ENCODE results near the gene DESI2.
"Not testable (repeated sequence)": the region's sequence is repeated elsewhere in the genome, so short reads cannot be mapped to it uniquely, and the experiment has no call there.

Gene DESI2

DNA sequence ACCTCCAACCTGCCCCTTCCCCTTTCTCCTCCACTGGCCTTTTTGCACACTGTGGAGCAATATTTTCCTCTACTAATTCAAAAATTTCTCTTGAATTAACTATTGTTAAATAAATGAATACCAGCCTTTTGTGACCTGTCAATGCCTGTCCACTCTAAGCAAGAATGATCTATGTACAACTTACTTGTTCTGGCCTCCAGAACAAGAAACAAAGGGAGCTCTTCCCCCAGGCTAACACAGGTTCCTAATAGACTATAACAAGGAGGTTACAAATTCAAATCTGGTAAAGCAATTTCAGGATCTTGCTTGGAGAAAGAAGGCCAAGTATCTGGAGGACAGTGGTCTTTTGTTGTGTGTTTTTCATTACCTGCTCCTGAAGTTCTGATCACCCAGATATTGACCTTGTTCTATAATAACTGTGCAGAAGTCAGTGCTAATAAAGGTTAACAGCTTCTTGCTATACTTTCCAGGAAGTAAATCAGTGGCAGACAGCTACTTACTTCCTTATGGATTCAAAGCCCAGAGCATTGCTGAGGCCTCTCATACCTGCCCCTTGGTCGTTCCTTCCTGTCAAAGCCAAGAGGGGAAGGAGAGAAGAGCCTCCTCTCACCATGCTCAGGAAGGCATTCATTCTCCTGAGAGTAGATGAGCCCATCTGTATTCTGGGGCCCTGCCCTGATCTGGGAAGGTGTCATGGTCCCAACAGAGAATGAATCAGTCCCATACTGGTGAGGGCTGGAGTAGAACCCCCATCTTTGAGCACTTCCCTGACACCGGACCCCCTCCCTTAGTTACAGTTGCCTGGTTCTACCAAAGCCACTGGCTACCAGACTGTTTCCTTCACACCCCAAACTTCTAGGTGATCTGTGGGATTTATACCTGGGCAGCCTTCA is 56.8 kb downstream of the DESI2 start:
- DNase-seq = no peak

DNA sequence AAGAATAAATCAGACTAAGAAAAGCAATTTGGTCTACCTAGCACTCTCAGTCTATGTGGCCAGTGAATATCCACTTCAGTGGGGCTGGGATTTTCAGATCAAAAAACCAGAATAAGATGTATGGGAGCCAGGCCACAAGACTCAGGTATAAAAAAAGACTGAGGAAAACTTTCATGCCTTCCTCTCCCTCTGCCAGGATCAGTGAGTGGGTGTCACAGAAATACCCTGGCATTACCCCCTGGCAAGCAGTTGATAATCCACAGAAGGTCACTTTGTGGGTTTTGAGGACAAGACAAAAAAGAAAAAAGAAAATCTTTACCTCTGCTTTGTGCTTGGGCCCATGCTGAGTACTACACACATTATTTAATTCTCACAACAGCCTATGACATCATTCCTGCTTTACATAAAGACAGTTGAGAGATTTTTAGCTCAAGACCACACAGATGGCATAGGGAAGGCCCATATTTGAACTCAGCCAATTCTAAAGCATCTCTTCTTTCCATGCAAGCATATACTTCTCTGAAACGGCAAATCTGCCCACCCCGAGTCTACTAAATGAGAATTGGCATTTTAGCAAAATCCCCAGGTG is 57.6 kb downstream of the DESI2 start:
- no peak for DNase-seq

DNA sequence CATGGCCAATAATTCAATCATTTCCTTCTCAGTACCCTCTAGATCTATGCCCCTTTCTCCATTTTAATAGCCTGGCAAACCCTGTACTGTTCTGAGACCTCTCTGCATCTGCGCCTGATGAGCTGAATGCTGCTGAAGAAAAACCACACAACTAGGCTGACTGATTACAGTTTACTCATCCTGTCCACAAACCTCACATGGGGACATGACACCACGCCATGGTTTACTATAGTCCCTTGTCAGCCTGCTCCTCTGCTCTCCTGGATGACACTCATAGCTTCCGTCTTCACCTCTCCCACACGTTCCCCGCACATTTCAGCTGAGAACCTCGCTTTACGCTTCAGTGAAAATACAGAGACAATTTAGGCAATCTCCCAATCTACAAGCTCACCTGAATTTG is 59.7 kb downstream of the DESI2 start:
- DNase-seq = no peak

DNA sequence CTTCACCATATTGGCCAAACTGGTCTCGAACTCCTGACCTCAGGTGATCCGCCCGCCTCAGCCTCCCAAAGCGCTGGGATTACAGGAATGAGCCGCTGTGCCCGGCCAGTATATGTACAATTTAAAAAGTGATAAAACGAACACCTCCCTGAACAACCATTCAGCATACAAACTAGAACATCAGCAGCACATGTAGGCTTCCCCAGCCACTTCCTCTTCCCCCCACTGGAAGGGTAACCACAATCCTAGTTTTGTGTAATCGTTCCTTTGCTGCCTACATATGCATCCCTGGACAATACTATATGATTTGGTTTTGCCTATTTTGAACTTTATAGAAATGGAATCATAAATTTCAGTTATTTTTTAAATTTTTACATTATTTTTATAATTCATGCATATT is 60.4 kb downstream of the DESI2 start:
- DNase-seq = no peak

DNA sequence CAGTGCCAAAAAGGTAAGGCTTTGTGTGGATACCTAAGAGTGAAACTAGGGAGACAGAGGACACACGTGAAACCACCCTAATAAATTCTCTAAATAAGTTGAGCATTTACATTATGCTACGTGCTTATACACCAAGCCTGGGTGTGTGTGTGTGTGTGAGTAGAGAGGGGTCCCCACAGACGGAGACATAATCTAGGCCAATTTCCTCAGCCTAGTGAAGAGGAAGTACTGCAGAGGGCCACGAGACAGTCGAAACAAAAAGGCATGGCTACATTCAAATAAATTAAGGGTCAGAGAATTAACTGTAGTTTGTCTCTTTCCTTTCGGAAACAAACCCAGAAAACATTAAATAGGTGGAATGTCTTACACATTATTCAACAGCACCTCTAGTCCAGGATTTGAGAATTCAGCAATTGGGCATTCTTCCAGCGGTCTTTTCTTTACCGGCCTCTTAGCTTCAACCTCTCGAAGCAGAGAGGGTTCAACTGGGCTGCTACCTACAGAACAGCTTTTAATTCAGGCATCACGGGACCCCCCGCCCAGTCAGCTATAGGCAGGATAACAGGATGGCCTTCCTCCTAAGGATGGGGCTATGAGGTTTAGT is 75.0 kb downstream of the DESI2 start:
- no peak for DNase-seq

DNA sequence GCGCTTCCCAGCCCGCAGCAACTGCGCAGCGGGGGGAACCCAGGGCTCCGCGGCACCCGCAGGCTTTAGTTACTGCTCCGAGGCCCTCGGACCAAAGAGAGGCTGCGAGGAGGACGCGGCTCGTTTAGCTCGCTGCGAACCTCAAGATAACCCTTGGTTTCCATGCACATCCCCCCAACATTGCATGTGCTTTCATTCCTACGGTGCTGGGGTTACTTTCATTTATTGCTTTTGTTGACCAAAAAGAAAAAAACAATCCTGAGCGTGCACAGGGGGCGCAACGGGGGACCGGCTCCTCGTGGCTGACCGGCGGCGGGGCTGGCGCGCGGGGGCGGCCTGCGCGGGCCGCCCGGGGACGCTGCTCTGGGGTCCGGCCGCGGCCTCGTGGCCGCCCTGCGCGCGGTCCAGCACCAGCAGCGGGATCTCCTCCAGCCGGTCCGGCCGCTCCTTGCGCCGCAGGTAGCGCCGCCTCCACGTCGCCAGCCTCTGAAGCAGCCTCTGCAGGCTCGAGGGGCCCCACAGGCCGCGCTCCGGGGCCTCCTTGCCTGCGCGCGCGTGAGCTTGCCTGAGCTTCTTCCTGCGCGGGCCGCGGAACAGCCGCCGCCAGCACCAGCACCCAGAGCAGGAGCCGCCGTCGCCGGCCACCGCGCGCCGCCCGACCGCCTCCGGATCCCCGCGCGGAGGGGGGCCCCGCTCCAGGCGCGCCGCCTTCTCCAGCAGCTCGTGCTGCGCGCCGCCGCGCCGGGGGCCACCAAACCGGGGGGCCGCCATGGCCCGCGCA is 77.4 kb downstream of the DESI2 start:
- no peak for DNase-seq

DNA sequence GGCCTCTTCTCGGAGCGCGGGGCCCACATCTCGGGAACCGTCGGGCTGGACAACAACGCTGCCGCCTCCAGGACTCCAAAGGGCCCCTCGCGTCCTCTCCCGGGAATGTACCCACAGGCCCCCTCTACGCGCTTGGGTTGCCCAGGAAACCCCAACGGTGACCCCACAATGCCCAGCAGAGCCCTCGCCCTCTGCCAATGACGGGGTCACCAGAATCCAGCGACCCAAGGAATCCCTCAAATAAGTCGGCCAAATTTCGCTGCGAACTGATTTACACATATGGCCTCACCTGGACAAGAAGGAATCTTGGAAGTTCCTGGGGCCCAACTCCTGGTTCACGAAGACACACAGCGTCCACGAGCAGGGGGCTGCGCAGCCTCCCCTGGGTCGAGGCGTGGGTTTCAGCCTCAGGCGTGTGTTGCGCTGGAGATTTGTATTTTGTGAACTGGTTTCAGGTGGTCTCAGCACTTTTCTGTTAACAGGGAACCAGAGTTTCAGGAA is 78.1 kb downstream of the DESI2 start:
- no peak for DNase-seq

DNA sequence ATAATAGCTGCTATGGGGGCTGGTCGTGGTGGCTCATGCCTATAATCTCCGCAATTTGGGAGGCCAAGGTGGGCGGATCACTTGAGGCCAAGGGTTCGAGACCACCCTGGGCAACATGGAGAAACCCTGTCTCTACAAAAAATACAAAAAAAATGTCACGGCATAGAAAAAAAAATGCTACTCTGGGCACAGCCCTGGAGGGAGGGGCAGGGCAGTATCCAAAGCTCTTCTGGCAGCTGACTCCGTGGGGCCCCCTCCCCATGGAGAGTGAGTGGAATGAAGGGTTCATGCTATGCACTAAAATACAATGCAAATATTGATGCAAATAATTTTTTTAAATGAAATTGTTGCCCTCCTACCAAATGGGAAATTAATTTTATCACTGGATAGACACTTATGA is 78.7 kb downstream of the DESI2 start:
- no peak for DNase-seq

DNA sequence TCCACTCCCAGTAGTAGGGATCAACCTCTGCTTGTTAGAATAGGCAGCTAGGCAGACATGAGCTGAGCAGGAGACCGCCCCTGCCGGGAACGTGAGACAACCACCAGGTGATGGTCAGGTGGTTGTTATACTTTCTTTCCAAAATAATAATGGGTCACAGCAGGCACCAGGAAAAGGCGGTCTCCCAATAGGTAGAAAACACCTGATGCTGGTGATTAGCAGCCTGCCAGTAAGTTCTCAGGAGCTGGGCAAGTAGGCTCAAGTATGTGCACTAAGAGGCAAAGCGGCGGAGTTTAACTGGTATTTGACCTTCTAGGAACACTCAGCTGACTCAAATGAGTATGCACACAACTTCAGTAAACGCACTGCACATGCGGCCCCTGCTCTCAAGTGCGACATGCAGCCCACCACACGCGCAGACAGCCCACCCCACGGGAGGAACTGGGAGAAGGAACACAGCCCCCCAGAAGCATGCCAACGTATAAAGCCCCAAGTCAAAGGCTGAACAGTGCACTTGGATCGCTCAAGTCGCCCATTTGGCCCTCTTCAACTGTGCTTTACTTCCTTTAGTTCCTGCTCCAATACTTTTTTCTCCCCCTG is 80.0 kb downstream of the DESI2 start:
- DNase-seq = no peak

DNA sequence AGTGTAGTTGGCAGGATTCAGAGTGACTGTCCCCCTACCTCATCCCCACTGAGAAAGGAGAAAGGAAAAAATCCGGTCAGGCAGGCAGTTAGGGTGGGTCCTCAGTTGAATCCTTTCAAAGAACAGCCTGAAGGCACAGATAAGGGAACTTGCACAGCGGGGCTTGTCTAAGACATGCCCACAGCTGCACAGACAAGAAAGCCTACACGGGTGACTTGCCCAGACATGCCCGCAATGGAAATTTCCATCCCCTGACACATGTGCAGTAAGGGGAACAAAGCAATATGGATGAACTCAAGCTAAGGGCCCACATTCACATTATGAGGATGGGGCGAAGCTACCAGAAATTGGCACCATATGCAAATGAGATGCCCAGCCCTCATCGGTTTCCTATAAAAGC is 82.5 kb downstream of the DESI2 start:
- no peak for DNase-seq

DNA sequence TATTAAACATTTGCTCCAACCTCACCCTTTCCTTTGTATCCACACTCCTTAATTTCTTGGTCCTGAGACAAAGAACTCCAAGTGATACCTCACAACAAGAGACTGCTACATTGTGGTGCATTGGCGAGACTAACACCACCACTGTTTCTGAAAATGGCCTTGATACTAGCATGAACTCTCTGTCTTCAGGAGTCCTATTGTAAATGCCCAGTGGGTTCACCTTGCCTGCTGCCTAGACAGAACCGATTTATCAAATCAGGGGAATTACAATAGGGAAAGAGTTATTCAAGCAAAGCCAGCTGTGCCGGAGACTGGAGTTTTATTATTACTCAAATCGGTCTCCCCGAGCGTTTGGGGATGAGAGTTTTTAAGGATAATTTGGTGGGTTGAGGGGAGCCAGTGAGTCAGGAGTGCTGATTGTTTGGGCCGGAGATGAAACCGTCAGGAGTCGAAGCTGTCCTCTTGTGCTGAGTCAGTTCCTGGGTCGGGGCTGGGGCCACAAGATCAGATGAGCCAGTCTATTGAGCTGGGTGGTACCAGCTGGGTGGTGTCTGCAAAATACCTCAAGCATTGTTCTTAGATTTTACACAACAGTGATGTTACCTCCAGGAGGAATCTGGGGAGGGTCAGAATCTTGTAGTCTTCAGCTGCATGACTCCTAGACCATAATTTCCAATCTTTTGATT is 83.1 kb downstream of the DESI2 start:
- no peak for DNase-seq

DNA sequence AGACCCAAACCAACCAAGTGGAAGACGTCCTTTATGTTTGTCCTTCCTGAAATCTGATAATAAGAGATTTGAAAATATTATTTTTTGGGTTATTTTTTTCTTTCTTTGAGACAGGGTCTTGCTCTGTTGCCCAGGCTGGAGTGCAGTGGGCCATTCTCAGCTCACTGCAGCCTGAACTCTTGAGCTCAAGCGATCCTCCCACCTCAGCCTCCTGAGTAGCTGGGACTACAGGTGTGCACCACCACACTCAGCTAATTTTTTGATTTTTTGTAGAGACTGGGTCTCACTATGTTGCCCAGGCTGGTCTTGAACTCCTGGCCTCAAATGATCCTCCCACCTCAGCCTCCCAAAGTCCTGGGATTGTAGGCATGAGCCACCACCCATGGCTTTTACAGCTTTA is 86.2 kb downstream of the DESI2 start:
- DNase-seq = not testable (repeated sequence)

DNA sequence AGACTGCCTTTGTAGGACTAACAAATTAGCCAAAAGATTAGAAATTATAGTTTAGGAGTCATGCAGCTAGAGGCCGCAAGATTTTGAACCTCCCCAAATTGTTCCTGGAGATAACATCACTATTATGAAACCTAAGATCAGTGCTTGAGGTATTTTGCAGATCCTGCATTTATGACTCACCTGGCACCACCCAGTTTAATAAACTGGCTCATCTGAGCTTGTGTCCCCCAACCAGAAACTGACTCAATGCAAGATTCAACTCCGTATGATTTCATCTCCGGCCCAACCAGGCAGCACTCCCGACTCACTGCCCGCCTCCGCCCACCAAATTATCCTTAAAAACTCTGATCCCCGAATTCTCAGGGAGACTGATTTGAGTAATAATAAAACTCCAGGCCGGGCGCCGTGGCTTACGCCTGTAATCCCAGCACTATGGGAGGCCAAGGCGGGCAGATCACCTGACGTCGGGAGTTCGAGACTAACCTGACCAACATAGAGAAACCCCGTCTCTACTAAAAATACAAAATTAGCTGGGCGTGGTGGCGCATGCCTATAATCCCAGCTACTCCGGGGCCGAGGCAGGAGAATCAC is 87.2 kb downstream of the DESI2 start:
- DNase-seq = not testable (repeated sequence)

DNA sequence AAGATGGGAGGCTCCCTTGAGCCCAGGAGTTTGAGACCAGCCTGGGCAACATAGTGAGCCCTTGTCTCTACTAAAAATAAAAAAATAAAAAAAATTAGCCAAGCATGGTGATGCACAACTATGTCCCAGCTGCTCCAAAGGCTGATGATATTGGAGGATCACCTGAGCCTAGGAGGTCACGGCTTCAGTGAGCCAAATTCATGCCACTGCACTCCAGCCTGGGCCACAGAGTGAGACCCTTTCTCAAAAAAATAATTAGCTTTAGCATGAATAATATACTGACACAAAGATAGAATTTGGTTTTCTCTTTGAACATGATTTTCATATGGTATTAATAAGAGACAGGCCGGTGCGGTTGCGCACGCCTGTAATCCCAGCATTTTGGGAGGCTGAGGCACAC is 88.8 kb downstream of the DESI2 start:
- DNase-seq = no peak

DNA sequence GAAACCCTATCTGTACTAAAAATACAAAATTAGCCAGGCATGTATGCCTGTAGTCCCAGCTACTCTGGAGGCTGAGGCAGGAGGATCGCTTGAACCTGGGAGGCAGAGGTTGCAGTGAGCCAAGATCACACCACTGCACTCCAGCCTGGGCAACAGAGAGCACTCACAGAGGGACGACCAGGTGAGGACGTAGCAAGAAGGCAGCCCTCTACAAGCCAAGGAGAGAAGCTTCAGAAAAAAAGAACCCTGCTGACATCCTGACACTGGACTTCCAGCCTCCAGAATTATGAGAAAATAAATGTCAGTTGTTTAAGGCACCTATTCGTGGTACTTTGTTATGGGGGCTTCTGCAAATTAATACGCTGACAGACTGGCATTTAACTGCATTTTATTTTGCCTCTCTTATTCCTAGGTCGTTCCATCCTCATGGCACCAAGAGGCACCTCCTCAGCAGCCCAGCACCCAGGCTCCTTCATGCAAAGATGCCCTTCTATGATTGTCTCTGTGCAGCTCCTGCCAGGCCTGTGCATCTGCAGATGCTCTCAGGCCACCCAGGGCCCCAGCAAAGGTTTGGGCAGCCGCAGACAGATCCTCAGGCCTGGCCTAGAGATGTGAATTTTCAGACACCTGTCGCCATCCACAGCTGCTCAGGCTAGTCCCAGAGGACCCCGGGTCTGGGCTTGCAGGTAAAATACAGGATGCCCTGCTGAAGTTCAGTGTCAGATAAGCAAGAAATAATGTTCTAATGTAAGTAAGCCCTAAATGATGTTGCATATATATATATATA is 96.5 kb downstream of the DESI2 start:
- DNase-seq = no peak

DNA sequence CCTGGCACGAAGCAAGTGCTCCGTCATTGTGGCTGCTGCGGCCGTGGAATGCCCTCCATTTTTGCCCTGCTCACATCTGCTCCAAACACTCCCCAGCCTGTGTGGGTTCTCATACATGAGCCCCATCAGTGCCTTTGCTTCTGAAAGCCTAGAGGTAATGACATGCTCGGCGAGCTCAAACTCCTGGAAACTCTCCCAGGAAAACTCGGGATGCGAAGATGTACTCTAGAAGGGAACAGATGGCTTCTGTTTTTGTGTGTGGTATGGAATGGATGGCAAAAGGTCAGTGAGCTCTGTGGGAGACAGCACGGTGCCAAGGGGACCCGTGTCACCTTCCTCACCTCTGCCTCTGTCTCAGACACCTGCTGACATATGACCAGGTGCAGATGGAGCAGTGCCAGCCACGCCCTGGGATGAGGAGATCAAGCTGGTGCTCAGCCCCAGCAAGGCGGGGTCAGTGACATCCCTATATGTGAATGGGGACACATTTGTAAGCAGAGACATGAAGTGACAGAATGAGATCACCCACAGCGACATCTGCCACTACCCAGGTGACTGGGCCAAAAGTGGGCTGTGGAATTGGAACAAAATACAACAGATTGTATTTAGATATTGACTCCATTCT is 98.5 kb downstream of the DESI2 start:
- DNase-seq = no peak

DNA sequence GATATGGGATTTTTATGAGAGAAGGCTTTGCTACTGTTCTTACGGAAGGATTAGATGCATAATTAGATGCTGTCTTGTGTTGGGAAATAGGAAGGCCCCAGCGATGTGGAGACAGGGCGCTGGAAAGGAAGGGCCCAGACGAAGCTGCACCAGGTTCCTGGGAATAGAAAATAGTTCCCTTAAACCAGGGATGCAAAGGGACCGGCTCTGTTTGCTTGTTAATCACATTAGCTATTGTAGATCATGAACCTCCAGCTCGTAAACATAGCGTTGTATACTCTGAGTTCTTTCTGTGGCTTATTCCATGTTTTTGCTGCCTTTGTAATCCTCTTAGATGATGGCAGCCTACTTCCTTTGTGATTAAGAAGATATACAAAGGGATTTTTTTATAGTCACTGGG is 102.7 kb downstream of the DESI2 start:
- DNase-seq = no peak

DNA sequence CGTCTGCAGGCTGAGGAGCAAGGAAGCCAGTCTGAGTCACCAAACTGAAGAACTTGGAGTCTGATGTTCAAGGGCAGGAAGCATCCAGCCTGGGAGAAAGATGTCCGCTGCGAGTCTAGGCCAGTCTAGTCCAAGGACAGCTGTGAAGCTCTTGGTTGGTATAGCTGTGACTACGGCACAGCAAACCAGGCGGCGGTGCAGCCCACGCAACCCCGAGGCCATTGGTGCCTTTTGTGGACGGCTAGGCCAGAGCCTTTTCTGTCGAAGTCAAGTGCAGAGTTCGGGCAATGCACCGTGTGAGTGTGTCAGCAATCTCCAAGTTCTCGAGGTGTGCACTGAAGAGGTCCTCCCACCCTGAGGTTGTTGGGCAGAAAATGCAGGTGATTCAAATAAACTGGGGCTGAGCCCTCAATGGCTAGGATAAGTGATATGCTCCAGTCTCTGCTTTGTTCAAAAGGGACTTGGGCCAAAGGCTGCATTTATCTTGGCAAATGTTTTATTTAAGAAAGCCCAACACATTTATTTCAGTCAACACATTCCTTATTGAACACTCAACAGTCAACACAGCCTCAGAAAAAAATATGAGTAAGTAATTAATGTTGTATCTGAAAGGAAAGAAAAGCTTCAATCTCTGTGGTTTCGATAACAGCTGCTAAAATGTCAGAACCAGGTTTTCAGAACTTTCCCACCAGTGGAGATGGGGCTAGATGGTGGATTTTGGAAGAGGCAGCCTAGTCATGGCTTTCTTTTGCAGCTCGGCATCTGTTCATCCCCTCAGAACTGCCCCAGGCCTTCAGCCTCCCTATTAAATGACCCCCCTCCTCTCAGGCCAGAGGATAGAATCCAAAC is 104.4 kb downstream of the DESI2 start:
- no peak for DNase-seq
